HCT116 (cell line): ENCODE data around the gene OSBP2. TPM values are rescaled to one million over a fixed set of nuclear protein-coding genes. Genes with fewer than 3 reads are reported as not detected.

ENCODE experiments used
- ATAC-seq: fragments of 200-7000 bp; cut with Tn5 transposase; 2 replicates; pipeline ENCODE4 v1.9.1; 2020; ENCODE audit warnings: mild to moderate bottlenecking, moderate library complexity
- BruUV-seq: library from RNA; stranded (reverse); fragments of 400-500 nt; replicated peaks from 2 replicates; lab custom pipeline; 2021; lab: Mats Ljungman, UMichigan
- CTCF ChIA-PET: fragments of 300-600 bp; sonication (Branson Sonifier 250); formaldehyde crosslinking; loops from one replicate; lab custom pipeline; 2021; ENCODE audit warnings: antibody characterized with exemption; lab: Charles Lee
- POLR2A ChIA-PET: fragments of 300-600, 350-600 bp; sonication (Branson Sonifier 250); formaldehyde crosslinking; loops from one replicate; lab custom pipeline; 2021; ENCODE audit warnings: antibody characterized with exemption; lab: Charles Lee
- RAD21 ChIA-PET, 2 experiments: fragments of 300-600 bp; sonication (Branson Sonifier 250); formaldehyde crosslinking; loops; one replicate each; lab custom pipeline; 2023; ENCODE audit warnings: low total read pairs in 2 of 2; ENCODE audit not compliant: uncharacterized antibody in 2 of 2, unreplicated experiment in 2 of 2, low non-redundant PET in 1 of 2; lab: Charles Lee
- DNase-seq: peaks from one replicate; pipeline ENCODE4 v3.0.0-alpha.2; 2010; ENCODE audit warnings: low read depth, low spot score
- H2AFZ ChIP-seq: fragments of 200-600 bp; shearing (Covaris generic), sonication (generic); 2 replicates; pipeline ENCODE4 v1.6.1; 2017; ENCODE audit warnings: low read depth, mixed run types, mixed read lengths, antibody characterized with exemption, low read length; ENCODE audit not compliant: poor library complexity, severe bottlenecking
- H3K27ac ChIP-seq: 2 replicates; pipeline ENCODE4 v1.5.1; 2012; ENCODE audit warnings: low read depth, low read length
- H3K27me3 ChIP-seq: fragments of 200-600 bp; sonication (generic); 2 replicates; pipeline ENCODE4 v1.6.1; 2016; ENCODE audit warnings: mixed run types, low read length, mixed read lengths; ENCODE audit not compliant: insufficient read depth
- H3K36me3 ChIP-seq, 2 experiments: fragments of 200-500 bp in 1 of 2; fragments of 200-600 bp in 1 of 2; sonication (Bioruptor generic) in 1 of 2; sonication (generic) in 1 of 2; 2 replicates each; pipeline versions ENCODE4 v1.5.1 to v1.6.1; 2014 to 2016; ENCODE audit warnings: low read length in 2 of 2, inconsistent platforms in 1 of 2, mixed read lengths in 1 of 2, mixed run types in 1 of 2; ENCODE audit not compliant: insufficient read depth in 2 of 2, control insufficient read depth in 1 of 2
- H3K4me1 ChIP-seq, 2 experiments: fragments of 200-600 bp in 1 of 2; sonication (generic) in 1 of 2; 2 replicates each; pipeline versions ENCODE4 v1.5.1 to v1.6.1; 2012 to 2017; ENCODE audit warnings: low read length in 2 of 2, inconsistent platforms in 1 of 2, mild to moderate bottlenecking in 1 of 2, mixed read lengths in 1 of 2, mixed run types in 1 of 2, moderate library complexity in 1 of 2; ENCODE audit not compliant: insufficient read depth in 2 of 2, control insufficient read depth in 1 of 2
- H3K4me2 ChIP-seq: fragments of 200-600 bp; sonication (generic); 2 replicates; pipeline ENCODE4 v1.6.1; 2017; ENCODE audit warnings: mixed run types, low read length, mixed read lengths
- H3K4me3 ChIP-seq, 2 experiments: fragments of 200-600 bp in 1 of 2; sonication (generic) in 1 of 2; replicated peaks in 1 of 2; 2 replicates each; pipeline ENCODE4 v1.5.1; 2011 to 2016; ENCODE audit warnings: low read length in 2 of 2, control low read depth in 1 of 2, low read depth in 1 of 2, mild to moderate bottlenecking in 1 of 2, mixed read lengths in 1 of 2, mixed run types in 1 of 2
- H3K79me2 ChIP-seq: fragments of 200-600 bp; sonication (generic); 2 replicates; pipeline ENCODE4 v1.6.1; 2017; ENCODE audit warnings: mild to moderate bottlenecking, mixed run types, low read length, moderate library complexity, mixed read lengths; ENCODE audit not compliant: insufficient read depth
- H3K9ac ChIP-seq: fragments of 200-600 bp; sonication (generic); 2 replicates; pipeline ENCODE4 v1.6.1; 2016; ENCODE audit warnings: low read length, mixed read lengths
- H3K9me2 ChIP-seq: fragments of 200-600 bp; sonication (generic), shearing (Covaris generic); 2 replicates; pipeline ENCODE4 v1.6.1; 2017; ENCODE audit warnings: mixed run types, mild to moderate bottlenecking, moderate library complexity; ENCODE audit not compliant: insufficient read depth
- H3K9me3 ChIP-seq, 2 experiments: fragments of 200-500 bp in 1 of 2; fragments of 200-600 bp in 1 of 2; sonication (Bioruptor generic) in 1 of 2; sonication (generic) in 1 of 2; 2 replicates each; pipeline ENCODE4 v1.6.1; 2014 to 2017; ENCODE audit warnings: low read length in 2 of 2, mixed read lengths in 2 of 2, inconsistent platforms in 1 of 2, low read depth in 1 of 2, mild to moderate bottlenecking in 1 of 2, mixed run types in 1 of 2, moderate library complexity in 1 of 2; ENCODE audit not compliant: control insufficient read depth in 1 of 2, insufficient read depth in 1 of 2
- H4K20me1 ChIP-seq: fragments of 200-600 bp; sonication (generic), shearing (Covaris generic); 2 replicates; pipeline ENCODE4 v1.6.1; 2017; ENCODE audit warnings: mixed run types, mild to moderate bottlenecking, moderate library complexity; ENCODE audit not compliant: insufficient read depth
- CBX3 ChIP-seq: IDR thresholded peaks from 2 replicates; pipeline ENCODE4 v1.6.1; 2012; ENCODE audit warnings: low read depth
- CEBPB ChIP-seq: IDR thresholded peaks from 2 replicates; pipeline ENCODE4 v1.6.1; 2012; ENCODE audit warnings: low read depth
- EZH2phosphoT487 ChIP-seq: fragments of 200-600 bp; IDR thresholded peaks from 2 replicates; pipeline ENCODE4 v1.6.1; 2018; ENCODE audit warnings: antibody characterized with exemption, borderline replicate concordance
- intact Hi-C: fragments of 100-400 bp; cut with micrococcal nuclease; formaldehyde crosslinking; loops from 2 replicates; pipeline ENCODE4 v1.10.0; 2022
- total RNA-seq: library from RNA; stranded (reverse); gene quantifications from one replicate; pipeline ENCODE4 v1.2.1, GENCODE V29; 2021; ENCODE audit not compliant: unreplicated experiment
- TF ChIP-seq, protein P1 (sequence below): IDR thresholded peaks from 2 replicates; pipeline ENCODE4 v1.6.1; 2012
- TF ChIP-seq, protein P2 (sequence below): IDR thresholded peaks from 2 replicates; pipeline ENCODE4 v1.6.1; 2012; ENCODE audit warnings: low read depth

Gene OSBP2
- total RNA-seq, 1 experiment from 2014 or later = 12.9 TPM

DNA sequence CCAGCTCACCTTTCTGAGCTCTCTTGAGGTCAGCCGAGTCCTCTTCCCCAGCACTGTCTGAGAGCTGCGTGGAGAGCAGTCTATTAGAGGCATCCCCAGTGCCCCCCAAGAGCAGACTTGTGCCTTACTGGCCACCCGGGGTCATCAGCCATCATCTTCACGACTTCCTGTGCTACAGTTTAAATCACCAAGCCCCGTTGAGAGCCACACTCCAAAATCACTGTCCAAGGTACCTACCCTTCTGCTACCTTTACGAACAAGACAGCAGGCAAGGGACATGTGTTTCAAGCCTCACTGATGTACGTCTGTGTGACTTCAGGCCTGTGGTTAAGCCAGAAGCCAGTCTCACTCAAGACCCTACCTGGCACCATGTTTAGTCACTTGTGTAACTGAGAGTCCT is 238.8 kb downstream of the OSBP2 start:
- H3K36me3 ChIP-seq = peaks cover 24 to 51% of the 10 kb centered on the region in 2 experiments; a peak in 3 of 4 replicates
- no peak for ATAC-seq
- RAD21 ChIA-PET = no interaction called here

DNA sequence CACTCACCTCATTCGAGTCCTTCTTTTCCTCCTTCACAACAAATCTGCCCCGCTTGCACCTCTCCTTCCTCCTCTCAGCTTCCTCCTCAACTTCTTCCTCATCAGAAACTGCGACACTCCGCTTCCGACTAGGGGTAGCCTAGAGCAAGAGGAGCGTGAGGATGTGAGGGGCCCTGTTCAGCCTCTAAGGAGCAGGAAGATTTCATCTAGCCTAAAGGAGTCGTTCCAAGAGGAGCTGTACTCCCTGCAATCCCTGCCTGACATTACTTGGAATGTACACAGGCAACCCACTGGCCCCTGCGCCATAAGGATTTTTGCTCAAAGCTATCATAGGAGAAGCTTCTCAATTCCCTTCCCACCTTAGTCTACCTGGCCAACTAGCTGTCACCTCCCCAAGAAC is 239.4 kb downstream of the OSBP2 start:
- Histone ChIP-seq H3K9me2 (no peaks in the 10 kb centered on the region), H4K20me1 (no peaks in the 10 kb centered on the region), H3K4me3 (no peak overlapping the region), H3K9ac (no peak overlapping the region), H3K27me3 (no peaks in the 10 kb centered on the region), H3K9me3 (no peaks in the 10 kb centered on the region), H3K4me2 (no peak overlapping the region), H2AFZ (no peak overlapping the region), H3K79me2 (no peaks in the 10 kb centered on the region), H3K4me1 (no peaks in the 10 kb centered on the region), H3K36me3 (peaks cover 24 to 50% of the 10 kb centered on the region in 2 experiments; a peak in 3 of 4 replicates), H3K27ac (no peak overlapping the region)
- intact Hi-C loops = no loop called here
- RAD21 ChIA-PET = no interaction called here
- DNase-seq (no peak), ATAC-seq (no peak)
- no TSS peak for BruUV-seq
- POLR2A ChIA-PET = no interaction called here
- TF ChIP-seq CEBPB = no peak
- TF ChIP-seq, protein P1, sequence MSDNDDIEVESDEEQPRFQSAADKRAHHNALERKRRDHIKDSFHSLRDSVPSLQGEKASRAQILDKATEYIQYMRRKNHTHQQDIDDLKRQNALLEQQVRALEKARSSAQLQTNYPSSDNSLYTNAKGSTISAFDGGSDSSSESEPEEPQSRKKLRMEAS = no peak
- TF ChIP-seq CBX3 = no peak
- CTCF ChIA-PET = interaction anchor here (0.7 kb wide), 1 partner anchor 9 kb away, joined by 3 read pairs; no protein-coding TSS in a partner anchor

More for the DNA sequence above, 238.8 kb downstream of the OSBP2 start:
- TF ChIP-seq, protein P2, sequence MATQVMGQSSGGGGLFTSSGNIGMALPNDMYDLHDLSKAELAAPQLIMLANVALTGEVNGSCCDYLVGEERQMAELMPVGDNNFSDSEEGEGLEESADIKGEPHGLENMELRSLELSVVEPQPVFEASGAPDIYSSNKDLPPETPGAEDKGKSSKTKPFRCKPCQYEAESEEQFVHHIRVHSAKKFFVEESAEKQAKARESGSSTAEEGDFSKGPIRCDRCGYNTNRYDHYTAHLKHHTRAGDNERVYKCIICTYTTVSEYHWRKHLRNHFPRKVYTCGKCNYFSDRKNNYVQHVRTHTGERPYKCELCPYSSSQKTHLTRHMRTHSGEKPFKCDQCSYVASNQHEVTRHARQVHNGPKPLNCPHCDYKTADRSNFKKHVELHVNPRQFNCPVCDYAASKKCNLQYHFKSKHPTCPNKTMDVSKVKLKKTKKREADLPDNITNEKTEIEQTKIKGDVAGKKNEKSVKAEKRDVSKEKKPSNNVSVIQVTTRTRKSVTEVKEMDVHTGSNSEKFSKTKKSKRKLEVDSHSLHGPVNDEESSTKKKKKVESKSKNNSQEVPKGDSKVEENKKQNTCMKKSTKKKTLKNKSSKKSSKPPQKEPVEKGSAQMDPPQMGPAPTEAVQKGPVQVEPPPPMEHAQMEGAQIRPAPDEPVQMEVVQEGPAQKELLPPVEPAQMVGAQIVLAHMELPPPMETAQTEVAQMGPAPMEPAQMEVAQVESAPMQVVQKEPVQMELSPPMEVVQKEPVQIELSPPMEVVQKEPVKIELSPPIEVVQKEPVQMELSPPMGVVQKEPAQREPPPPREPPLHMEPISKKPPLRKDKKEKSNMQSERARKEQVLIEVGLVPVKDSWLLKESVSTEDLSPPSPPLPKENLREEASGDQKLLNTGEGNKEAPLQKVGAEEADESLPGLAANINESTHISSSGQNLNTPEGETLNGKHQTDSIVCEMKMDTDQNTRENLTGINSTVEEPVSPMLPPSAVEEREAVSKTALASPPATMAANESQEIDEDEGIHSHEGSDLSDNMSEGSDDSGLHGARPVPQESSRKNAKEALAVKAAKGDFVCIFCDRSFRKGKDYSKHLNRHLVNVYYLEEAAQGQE = peak; percentile 14
- TF ChIP-seq EZH2phosphoT487 = no peak
- ChIA-PET CTCF (no interaction called here), POLR2A (no interaction called here)
- intact Hi-C loops = no loop called here
- Histone ChIP-seq H4K20me1 (no peaks in the 10 kb centered on the region), H3K4me2 (no peak overlapping the region), H2AFZ (no peak overlapping the region), H3K27me3 (no peaks in the 10 kb centered on the region), H3K9me3 (no peaks in the 10 kb centered on the region), H3K9me2 (no peaks in the 10 kb centered on the region), H3K79me2 (no peaks in the 10 kb centered on the region), H3K27ac (no peak overlapping the region), H3K4me3 (no peak overlapping the region), H3K9ac (no peak overlapping the region), H3K4me1 (no peaks in the 10 kb centered on the region)
- BruUV-seq = no TSS peak
- no peak for DNase-seq
